ENCODE data around the gene PTPN5. TPM values are rescaled to one million over a fixed set of nuclear protein-coding genes. Genes with fewer than 3 reads are reported as not detected.

The PTPN5 gene
- total RNA-seq, 4 donors from 2014 or later: 0.27 to 0.64 TPM; not detected in 2

DNA sequence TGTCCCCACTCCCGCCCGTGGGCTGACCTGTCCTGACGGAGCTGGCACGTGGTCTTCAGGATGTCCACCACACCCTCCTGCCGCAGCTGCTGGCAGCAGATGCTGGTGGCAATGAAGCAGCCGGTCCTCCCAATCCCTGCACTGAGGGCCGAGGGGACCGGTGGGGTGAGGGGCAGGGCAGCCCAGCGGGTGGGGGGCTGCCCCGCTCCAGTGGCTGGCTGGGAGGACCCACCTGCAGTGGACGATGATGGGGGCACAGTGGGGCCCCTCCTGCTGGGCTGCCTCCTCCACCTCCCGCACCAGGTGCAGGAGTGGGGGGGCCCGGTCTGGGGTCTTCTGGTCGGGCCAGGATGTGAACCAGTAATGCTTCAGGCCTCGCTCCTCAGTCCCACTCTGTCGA is 62.2 kb downstream of the PTPN5 start:
- H3K36me3 ChIP-seq: no peaks in the 10 kb centered on the region
- in situ Hi-C loops (cut with MboI; ENCODE audit: low pct_ligation_motif_present in 1 of 4, low pct_unique_long_range_greater_than_20kb in 1 of 4, low sequenced_read_pairs in 3 of 4): loop anchor here in 2 of 4 donors (25.0 kb wide), 3 partner anchors 167 to 617 kb away; partner anchors contain the start of genes SAAL1 (in 2 of the 2) and TSG101 (in 1 of the 2)
- intact Hi-C loops (cut with DNase I; ENCODE audit: low total_unique reads): no loop called here

DNA sequence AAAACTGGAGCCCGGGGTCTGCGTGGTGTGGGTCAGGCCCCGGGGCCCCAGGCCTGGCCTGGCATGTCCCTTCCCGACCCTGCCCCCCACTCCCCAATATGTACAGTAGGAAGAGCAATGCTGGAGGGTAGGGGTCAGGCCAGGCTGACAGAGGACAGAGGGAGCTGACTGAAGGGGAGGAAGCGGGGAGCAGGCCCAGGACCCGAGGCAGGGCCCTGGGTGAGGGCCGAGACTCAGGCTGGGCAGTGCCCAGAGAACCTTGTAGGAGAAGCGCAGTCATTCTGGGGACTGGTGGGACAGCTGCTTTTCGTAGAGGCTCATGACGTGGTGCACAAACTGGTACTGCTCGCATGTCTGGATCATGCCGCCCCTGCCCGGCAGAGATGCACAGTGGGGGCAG is 62.9 kb downstream of the PTPN5 start:
- Histone ChIP-seq H3K4me3 (no peak overlapping the region), H3K36me3 (no peaks in the 10 kb centered on the region), H3K9me3 (no peaks in the 10 kb centered on the region), H3K4me1 (no peaks in the 10 kb centered on the region), H3K27ac (no peak overlapping the region), H3K27me3 (no peaks in the 10 kb centered on the region)
- intact Hi-C loops (cut with DNase I; ENCODE audit: low total_unique reads) (no loop called here), in situ Hi-C loops (cut with MboI; ENCODE audit: low pct_ligation_motif_present in 1 of 4, low pct_unique_long_range_greater_than_20kb in 1 of 4, low sequenced_read_pairs in 3 of 4) (loop anchor here in 2 of 4 donors (25.0 kb wide), 3 partner anchors 166 to 616 kb away; partner anchors contain the start of genes SAAL1 (in 2 of the 2) and TSG101 (in 1 of the 2))
- TF ChIP-seq POLR2A (IDR thresholded peaks at IDR 0.05) (no peak), EP300 (IDR thresholded peaks at IDR 0.05; ENCODE audit: low read depth) (no peak), POLR2AphosphoS5 (IDR thresholded peaks at IDR 0.05) (no peak)
- TF ChIP-seq, protein P1, sequence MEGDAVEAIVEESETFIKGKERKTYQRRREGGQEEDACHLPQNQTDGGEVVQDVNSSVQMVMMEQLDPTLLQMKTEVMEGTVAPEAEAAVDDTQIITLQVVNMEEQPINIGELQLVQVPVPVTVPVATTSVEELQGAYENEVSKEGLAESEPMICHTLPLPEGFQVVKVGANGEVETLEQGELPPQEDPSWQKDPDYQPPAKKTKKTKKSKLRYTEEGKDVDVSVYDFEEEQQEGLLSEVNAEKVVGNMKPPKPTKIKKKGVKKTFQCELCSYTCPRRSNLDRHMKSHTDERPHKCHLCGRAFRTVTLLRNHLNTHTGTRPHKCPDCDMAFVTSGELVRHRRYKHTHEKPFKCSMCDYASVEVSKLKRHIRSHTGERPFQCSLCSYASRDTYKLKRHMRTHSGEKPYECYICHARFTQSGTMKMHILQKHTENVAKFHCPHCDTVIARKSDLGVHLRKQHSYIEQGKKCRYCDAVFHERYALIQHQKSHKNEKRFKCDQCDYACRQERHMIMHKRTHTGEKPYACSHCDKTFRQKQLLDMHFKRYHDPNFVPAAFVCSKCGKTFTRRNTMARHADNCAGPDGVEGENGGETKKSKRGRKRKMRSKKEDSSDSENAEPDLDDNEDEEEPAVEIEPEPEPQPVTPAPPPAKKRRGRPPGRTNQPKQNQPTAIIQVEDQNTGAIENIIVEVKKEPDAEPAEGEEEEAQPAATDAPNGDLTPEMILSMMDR (IDR thresholded peaks at IDR 0.05): no peak
- no peak for DNase-seq
- 93% methylated on average over 13 of the region's 13 CpGs; no CpG with 5 or more reads in 1 of the 2 donors for WGBS, 2 donors (ENCODE audit: low coverage in 1 of 2)

More for the DNA sequence above, 62.2 kb downstream of the PTPN5 start:
- H3K27ac ChIP-seq: no peak overlapping the region
- DNase-seq: no peak
- WGBS, 2 donors (ENCODE audit: low coverage in 1 of 2): 77% methylated on average over 14 of the region's 16 CpGs; no CpG with 5 or more reads in 1 of the 2 donors
- H3K27me3 ChIP-seq: no peaks in the 10 kb centered on the region
- no peaks in the 10 kb centered on the region for H3K4me1 ChIP-seq
- no peak for TF ChIP-seq POLR2A (IDR thresholded peaks at IDR 0.05)
- TF ChIP-seq POLR2AphosphoS5 (IDR thresholded peaks at IDR 0.05): no peak
- TF ChIP-seq, protein P1 (IDR thresholded peaks at IDR 0.05): no peak
- TF ChIP-seq EP300 (IDR thresholded peaks at IDR 0.05; ENCODE audit: low read depth): no peak
- H3K4me3 ChIP-seq: no peak overlapping the region
- H3K9me3 ChIP-seq: no peaks in the 10 kb centered on the region

DNA sequence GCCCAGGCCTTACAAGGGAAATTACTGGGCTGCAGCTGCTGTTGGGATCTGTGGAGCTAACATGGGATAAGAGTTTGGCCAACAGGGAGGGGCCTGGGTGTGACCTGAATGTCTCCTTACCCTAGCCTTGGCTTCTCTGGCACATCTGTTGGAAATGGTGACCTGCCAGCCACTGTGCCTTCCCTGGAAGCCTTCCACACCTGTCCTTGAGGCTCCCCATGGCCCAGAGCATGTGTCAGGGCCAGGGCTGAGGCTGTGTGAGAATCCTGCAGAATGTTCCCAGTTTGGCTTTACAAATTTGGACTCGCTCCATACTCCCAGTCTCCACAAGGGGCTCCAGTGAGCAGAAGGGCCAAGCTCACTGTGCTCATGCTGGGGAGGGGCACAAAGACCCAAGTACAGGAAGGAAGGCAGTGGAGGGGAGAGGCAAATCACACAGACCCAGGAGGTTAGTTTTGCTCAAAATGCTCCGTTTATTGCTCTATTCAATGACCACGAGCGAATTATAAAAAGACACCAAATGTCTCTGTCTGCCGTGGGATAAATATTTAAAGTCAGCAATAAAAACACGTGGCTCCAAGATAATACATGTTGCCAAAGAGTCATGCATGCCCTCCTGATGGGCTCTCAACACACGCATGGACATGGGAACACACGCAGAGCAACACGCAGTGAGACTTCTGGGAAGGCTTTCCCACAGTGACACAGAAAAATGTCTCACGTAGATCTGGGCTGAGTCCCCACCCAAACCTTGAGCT is 63.9 kb downstream of the PTPN5 start:
- Histone ChIP-seq H3K4me3 (no peak overlapping the region), H3K4me1 (no peaks in the 10 kb centered on the region), H3K36me3 (no peaks in the 10 kb centered on the region), H3K9me3 (no peaks in the 10 kb centered on the region), H3K27ac (no peak overlapping the region), H3K27me3 (no peaks in the 10 kb centered on the region)
- intact Hi-C loops (cut with DNase I; ENCODE audit: low total_unique reads): no loop called here
- TF ChIP-seq, protein P1 (IDR thresholded peaks at IDR 0.05): peak; percentile 56 to 74 (median 70)
- TF ChIP-seq POLR2AphosphoS5 (IDR thresholded peaks at IDR 0.05): no peak
- TF ChIP-seq POLR2A (IDR thresholded peaks at IDR 0.05): no peak
- TF ChIP-seq EP300 (IDR thresholded peaks at IDR 0.05; ENCODE audit: low read depth): no peak
- peak; percentile 39 for DNase-seq
- WGBS, 2 donors (ENCODE audit: low coverage in 1 of 2): 30 to 43% methylated on average over 4 to 10 of the region's 10 CpGs
- in situ Hi-C loops (cut with MboI; ENCODE audit: low pct_ligation_motif_present in 1 of 4, low pct_unique_long_range_greater_than_20kb in 1 of 4, low sequenced_read_pairs in 3 of 4): loop anchor here in 2 of 4 donors (25.0 kb wide), 3 partner anchors 165 to 615 kb away; partner anchors contain the start of genes SAAL1 (in 2 of the 2) and TSG101 (in 1 of the 2)

DNA sequence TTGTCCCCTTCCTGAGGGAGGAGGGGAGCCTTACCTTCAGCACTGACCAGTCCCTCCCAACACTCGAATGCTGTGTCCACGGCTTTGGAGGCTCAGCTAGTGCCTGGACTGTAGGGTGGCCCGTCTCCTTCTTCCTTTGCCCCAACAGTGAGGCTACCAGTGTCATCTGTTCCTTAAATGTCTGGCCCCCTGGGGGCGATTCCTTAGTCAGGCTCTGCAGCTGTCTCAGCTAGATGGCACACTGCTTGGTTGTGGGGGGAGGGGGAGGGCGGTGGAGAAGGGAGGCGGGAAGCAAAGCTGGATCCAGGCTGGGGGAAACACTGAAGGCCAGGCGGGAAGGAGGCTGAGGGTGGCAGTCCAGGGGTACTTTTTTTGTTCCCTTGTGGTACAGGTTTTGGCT is 65.6 kb downstream of the PTPN5 start, which contains the start of gene IGSF22:
TSS of gene IGSF22 (minus strand) at position 149 of the 400 bp plus-strand sequence. CDS start 1,952 bp downstream, outside the sequence.
- intact Hi-C loops (cut with DNase I; ENCODE audit: low total_unique reads): no loop called here
- Histone ChIP-seq H3K9me3 (no peaks in the 10 kb centered on the region), H3K36me3 (no peaks in the 10 kb centered on the region), H3K4me1 (peaks cover 4 to 12% (median 9%) of the 10 kb centered on the region in 4 donors), H3K27me3 (no peaks in the 10 kb centered on the region), H3K4me3 (no peak within 1 kb of the TSS), H3K27ac (no peak within 1 kb of the TSS)
- DNase-seq: no peak
- TF ChIP-seq EP300 (IDR thresholded peaks at IDR 0.05; ENCODE audit: low read depth): no peak
- TF ChIP-seq POLR2AphosphoS5 (IDR thresholded peaks at IDR 0.05): no peak
- TF ChIP-seq POLR2A (IDR thresholded peaks at IDR 0.05): no peak
- TF ChIP-seq, protein P1 (IDR thresholded peaks at IDR 0.05): no peak
- in situ Hi-C loops (cut with MboI; ENCODE audit: low pct_ligation_motif_present in 1 of 4, low pct_unique_long_range_greater_than_20kb in 1 of 4, low sequenced_read_pairs in 3 of 4): loop anchor here in 2 of 4 donors (25.0 kb wide), 3 partner anchors 164 to 614 kb away; partner anchors contain the start of genes SAAL1 (in 2 of the 2) and TSG101 (in 1 of the 2)
- WGBS, 2 donors (ENCODE audit: low coverage in 1 of 2): 72% methylated on average over 7 of the region's 7 CpGs; no CpG with 5 or more reads in 1 of the 2 donors

Measured in transverse colon (tissue), 4 donors.